Activated naive CD4-positive, alpha-beta T cell treated with anti-CD3 and anti-CD28 coated beads, Interleukin-2, amount 50 U/mL, for 24 hours (primary cell): ENCODE data around the gene YARS1.

Experiments used
- H3K27ac Mint-ChIP-seq: one replicate; pipeline ENCODE4 v1.8.0; 2021; ENCODE audit warnings: mild to moderate bottlenecking, mixed read lengths
- H3K27me3 Mint-ChIP-seq: one replicate; pipeline ENCODE4 v1.8.0; 2021; ENCODE audit warnings: mixed read lengths
- H3K36me3 Mint-ChIP-seq: one replicate; pipeline ENCODE4 v1.8.0; 2021; ENCODE audit warnings: mixed read lengths
- H3K4me1 Mint-ChIP-seq: one replicate; pipeline ENCODE4 v1.8.0; 2021; ENCODE audit warnings: mixed read lengths
- H3K4me3 Mint-ChIP-seq: one replicate; pipeline ENCODE4 v1.8.0; 2021; ENCODE audit warnings: mild to moderate bottlenecking, mixed read lengths
- H3K9me3 Mint-ChIP-seq: one replicate; pipeline ENCODE4 v1.8.0; 2021; ENCODE audit warnings: mixed read lengths

YARS1 gene

GRCh38 chr1:32765570-32766327, 51.4 kb downstream of the YARS1 start:
- no peak overlapping the region for H3K4me3 Mint-ChIP-seq
- H3K27me3 Mint-ChIP-seq: no peaks in the 10 kb centered on the region

DNA sequence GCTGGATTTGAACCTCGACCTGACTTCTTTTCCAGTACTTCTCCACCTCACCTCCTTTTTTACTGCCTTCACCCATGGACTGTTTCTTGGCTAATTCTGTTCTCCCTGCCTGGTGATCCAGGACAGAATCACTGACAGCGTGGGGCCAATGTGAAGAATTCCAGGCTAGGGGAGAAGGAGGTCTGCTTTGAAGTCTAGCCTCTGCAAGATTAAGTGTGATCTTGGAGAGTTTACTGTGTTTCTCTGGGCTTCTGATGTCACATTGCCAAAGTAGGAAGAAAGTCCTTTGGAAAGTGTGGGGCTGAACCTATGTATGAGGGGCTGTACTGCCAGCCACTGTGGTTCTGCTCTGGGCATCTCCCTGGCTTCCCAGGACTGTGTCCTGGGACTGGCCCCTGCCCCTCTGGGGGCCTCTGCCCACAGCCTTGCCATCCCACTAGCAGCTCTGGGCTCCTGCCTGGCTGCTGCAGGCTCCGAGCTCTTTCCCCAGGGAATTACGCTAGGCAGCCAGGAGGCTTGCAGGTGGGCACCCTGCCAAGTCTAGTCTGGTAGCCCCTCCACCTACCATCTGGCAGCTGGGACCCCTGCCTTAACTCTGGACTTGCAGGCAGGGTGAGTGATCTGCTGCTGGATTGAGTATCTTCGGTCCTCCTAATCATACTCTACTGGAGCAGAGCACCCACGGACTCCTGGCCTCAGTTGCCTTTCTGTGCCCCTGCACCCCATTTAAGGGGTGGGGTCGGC, 52.2 kb downstream of the YARS1 start:
- no peaks in the 10 kb centered on the region for H3K36me3 Mint-ChIP-seq
- no peaks in the 10 kb centered on the region for H3K9me3 Mint-ChIP-seq
- peak overlapping the region; percentile 46 for H3K27ac Mint-ChIP-seq
- peaks cover 19% of the 10 kb centered on the region for H3K4me1 Mint-ChIP-seq
- H3K4me3 Mint-ChIP-seq: no peak overlapping the region
- H3K27me3 Mint-ChIP-seq: no peaks in the 10 kb centered on the region

More at GRCh38 chr1:32765570-32766327, 51.4 kb downstream of the YARS1 start:
- Mint-ChIP-seq H3K36me3 (no peaks in the 10 kb centered on the region), H3K27ac (no peak overlapping the region), H3K4me1 (peaks cover 15% of the 10 kb centered on the region), H3K9me3 (no peaks in the 10 kb centered on the region)

DNA sequence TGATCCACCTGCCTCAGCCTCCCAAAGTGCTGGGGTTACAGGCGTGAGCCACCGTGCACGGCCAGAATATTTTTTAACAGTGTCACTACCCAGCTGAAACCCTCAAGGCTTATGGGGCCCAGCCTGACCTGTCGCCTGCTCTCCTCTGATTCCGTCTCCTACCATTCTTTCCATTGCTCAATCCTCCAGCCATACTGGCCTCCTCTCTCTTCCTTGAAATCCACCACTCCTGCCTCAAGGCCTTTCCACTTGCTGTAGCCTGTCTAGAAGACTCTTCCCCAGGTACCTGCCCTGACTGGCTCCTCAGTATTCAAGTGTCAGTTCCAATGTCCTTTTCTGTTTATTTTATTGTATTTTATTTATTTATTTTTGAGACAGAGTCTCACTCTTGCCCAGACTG, 53.9 kb downstream of the YARS1 start:
- no peaks in the 10 kb centered on the region for H3K36me3 Mint-ChIP-seq
- peaks cover 33% of the 10 kb centered on the region for H3K4me1 Mint-ChIP-seq
- no peaks in the 10 kb centered on the region for H3K9me3 Mint-ChIP-seq
- no peaks in the 10 kb centered on the region for H3K27me3 Mint-ChIP-seq
- no peak overlapping the region for H3K4me3 Mint-ChIP-seq
- no peak overlapping the region for H3K27ac Mint-ChIP-seq

- H3K4me1 Mint-ChIP-seq: peaks cover 33% of the 10 kb centered on the region
- no peaks in the 10 kb centered on the region for H3K27me3 Mint-ChIP-seq
- H3K9me3 Mint-ChIP-seq: no peaks in the 10 kb centered on the region
- no peak overlapping the region for H3K27ac Mint-ChIP-seq
- no peak overlapping the region for H3K4me3 Mint-ChIP-seq
- H3K36me3 Mint-ChIP-seq: no peaks in the 10 kb centered on the region
Measured at GRCh38 chr1:32761936-32762335, 55.2 kb downstream of the YARS1 start.

DNA sequence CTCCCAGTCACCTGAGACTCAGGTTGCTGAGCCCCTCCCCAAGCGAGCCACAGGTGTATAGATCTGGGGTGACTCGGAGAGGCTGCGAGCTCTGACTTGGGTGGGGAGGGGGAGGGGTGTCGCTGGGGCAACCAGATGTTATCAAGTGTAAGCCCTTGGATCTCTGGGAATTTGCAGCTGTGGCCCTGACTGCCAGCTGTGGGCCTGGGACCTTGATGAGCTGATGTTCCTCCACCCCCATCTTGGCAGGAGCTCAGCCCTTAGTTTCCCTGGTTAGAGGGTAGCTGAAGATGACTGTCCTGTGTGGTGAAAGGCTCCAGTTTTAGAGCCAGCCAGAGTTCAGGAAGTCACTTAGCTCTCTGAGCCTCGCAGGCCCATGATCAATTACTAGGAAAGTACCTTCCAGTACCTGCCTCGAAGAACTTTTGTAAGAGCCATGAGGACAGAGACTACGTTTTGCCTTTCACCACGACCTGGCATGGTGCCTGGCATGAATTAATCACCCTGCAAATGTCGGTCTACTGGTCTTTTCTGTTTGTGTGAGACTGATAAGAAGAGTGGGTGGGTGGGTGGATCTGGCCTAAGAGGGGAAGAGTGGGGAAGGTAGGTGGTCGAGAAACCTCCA, 55.8 kb downstream of the YARS1 start:
- H3K9me3 Mint-ChIP-seq: no peaks in the 10 kb centered on the region
- peaks cover 33% of the 10 kb centered on the region for H3K4me1 Mint-ChIP-seq
- no peaks in the 10 kb centered on the region for H3K36me3 Mint-ChIP-seq
- peak overlapping the region; percentile 68 for H3K27ac Mint-ChIP-seq
- no peak overlapping the region for H3K4me3 Mint-ChIP-seq
- H3K27me3 Mint-ChIP-seq: no peaks in the 10 kb centered on the region

- Mint-ChIP-seq H3K4me1 (peaks cover 36% of the 10 kb centered on the region), H3K27ac (peak overlapping the region; percentile 78), H3K27me3 (no peaks in the 10 kb centered on the region), H3K36me3 (no peaks in the 10 kb centered on the region), H3K4me3 (no peak overlapping the region), H3K9me3 (no peaks in the 10 kb centered on the region)
Measured at GRCh38 chr1:32759997-32760623, 57.0 kb downstream of the YARS1 start.

DNA sequence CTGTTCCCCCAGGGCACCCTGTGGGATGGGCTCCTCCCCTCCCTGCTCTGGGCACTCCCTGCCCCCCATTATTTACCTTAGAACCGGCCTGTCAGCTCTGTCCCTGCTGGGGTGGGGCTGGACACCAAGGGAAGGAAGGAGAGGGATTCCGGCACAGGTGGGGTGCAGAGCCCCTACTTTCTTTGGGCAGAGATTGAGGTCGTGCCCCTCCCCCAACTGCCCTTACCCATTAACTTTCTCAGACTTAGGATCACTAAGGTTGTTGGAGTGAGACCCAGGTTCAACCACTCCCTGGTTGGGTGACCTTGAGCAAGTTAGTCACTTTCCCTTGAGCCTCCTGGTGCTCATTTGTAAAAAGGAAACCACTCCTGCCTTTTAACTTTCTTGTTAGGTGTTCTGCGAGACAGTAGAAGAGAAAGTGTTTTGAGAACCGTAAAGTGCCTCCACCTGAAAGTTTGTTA, 57.6 kb downstream of the YARS1 start:
- H3K36me3 Mint-ChIP-seq: no peaks in the 10 kb centered on the region
- H3K4me3 Mint-ChIP-seq: no peak overlapping the region
- peaks cover 37% of the 10 kb centered on the region for H3K4me1 Mint-ChIP-seq
- H3K27me3 Mint-ChIP-seq: no peaks in the 10 kb centered on the region
- no peaks in the 10 kb centered on the region for H3K9me3 Mint-ChIP-seq
- peak overlapping the region; percentile 78 for H3K27ac Mint-ChIP-seq

- Mint-ChIP-seq H3K4me3 (no peak overlapping the region), H3K27ac (no peak overlapping the region), H3K9me3 (no peaks in the 10 kb centered on the region), H3K36me3 (no peaks in the 10 kb centered on the region), H3K27me3 (no peaks in the 10 kb centered on the region), H3K4me1 (peaks cover 42% of the 10 kb centered on the region)
Measured at GRCh38 chr1:32758795-32759430, 58.2 kb downstream of the YARS1 start.

DNA sequence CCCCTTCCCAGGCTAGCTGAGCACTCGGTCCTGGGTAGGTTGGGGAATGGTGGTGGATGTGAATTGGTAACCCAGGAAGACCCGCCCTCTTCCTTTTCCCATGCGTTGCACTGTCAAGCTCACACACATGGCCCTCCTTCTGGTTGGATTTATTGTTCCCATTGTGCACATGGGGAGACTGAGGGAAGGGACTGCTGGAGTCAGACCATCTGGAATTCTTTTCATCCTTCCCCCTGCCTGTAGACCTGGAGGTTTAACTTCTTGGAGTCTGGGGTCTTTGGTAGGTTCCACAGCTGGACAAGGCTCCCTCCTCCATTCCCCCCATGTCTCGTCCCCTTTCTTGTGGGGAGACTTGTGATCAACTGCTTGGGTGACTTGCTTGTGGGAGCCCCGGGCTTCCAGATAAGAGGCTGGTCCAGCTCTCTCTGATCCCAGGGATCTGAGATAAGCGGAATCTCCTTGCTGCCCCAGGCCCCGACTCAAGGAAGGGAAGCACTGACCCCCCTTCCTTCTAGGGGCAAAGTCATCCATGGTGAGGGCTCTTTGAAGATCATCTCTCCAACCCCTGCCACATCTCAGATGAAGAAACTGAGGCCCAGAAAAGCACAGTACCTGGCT, 58.9 kb downstream of the YARS1 start:
- Mint-ChIP-seq H3K27ac (no peak overlapping the region), H3K9me3 (no peaks in the 10 kb centered on the region), H3K36me3 (no peaks in the 10 kb centered on the region), H3K27me3 (no peaks in the 10 kb centered on the region), H3K4me1 (peaks cover 43% of the 10 kb centered on the region), H3K4me3 (no peak overlapping the region)

DNA sequence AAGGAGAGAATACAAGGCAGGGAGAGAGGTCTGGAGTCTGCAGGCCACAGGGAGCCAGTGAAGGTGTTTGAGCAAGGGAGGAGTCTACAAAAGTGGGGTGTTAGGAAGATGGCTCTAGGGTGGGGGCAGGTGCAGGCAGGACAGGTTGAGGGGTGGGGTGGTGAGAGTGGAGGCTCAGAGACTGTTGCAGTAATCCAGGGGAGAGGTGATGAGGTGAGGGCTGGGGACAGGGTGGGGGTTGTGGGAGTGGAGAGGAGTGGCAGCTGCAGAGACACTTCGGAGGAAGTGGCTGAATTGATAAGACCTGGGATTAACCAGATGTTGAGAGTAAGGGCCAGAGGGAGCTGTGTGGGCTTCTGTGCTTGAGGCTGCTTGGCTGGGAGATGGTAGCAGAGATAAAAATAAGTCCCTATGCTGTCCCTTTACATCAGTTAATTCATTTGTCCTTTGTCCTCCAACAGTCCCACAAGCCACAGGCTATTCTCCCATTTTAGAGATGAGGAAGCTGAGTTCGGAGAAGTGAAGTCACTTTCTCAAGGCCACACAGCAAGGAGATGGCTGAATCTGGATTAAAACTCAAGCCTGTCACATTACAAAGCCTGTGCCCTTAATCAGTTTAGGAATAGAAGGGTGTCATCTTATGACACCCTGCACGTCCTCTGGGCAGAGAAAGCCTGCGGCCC, 59.8 kb downstream of the YARS1 start:
- no peaks in the 10 kb centered on the region for H3K36me3 Mint-ChIP-seq
- H3K4me3 Mint-ChIP-seq: no peak overlapping the region
- peaks cover 42% of the 10 kb centered on the region for H3K4me1 Mint-ChIP-seq
- H3K27ac Mint-ChIP-seq: peak overlapping the region; percentile 46
- no peaks in the 10 kb centered on the region for H3K9me3 Mint-ChIP-seq
- no peaks in the 10 kb centered on the region for H3K27me3 Mint-ChIP-seq

DNA sequence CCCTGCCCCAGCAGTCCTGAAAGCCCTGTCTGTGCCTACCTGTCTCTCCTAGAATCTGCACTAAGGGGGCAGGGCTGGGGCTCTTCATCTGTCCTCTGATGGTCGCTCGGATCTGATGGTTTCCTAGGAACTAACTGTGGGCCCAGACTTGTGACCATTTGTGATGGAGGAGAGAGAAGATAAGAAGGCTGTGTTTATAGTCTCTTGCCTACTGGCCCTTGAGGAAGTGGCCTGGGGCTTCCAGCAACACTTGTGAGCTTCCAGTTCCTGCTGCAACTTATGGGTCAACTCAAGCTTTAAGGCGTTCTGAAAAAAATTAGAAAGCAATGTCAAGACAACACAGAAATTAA, 61.4 kb downstream of the YARS1 start:
- Mint-ChIP-seq H3K4me3 (no peak overlapping the region), H3K9me3 (no peaks in the 10 kb centered on the region), H3K27me3 (no peaks in the 10 kb centered on the region), H3K4me1 (peaks cover 36% of the 10 kb centered on the region), H3K27ac (no peak overlapping the region), H3K36me3 (no peaks in the 10 kb centered on the region)

- Mint-ChIP-seq H3K36me3 (no peaks in the 10 kb centered on the region), H3K9me3 (no peaks in the 10 kb centered on the region), H3K27ac (no peak overlapping the region), H3K4me1 (peaks cover 35% of the 10 kb centered on the region), H3K4me3 (no peak overlapping the region), H3K27me3 (no peaks in the 10 kb centered on the region)
Measured at GRCh38 chr1:32755098-32755809, 61.9 kb downstream of the YARS1 start.

DNA sequence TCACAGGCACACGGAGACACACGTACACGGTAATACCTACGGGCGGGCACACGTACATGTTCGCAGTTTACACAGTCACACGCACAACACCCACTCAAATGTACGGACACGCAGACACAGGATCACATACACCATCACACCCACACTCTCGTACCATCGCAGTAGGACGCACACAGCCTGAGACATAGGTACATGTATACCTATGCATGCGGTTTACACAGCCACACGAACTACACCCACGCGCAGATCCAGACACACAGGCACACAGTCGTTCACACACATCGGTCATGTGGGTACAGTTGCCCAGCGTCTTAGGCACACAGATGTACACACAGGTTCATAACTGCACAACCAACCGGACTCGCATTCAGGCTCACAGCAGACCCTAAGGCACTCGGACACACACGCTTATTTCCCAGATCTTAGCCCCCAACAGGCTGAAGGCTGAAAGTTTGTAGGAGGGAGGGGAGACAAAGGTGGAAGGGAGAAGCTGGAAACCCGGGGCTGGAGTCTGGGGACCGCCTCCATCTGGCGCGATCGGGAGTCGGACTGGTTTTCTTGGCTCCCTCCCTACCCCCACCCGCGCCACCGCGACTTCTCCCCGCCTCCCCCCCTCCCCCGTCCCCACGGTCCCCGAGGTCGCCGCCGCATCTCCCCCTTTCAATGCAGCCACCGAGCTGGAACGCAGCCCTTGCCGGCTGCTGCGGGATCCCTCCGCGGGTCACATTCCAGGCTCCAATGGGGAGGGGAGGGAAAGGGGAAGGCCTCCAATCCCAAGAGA, 62.7 kb downstream of the YARS1 start:
- peaks cover 27% of the 10 kb centered on the region for H3K4me1 Mint-ChIP-seq
- H3K27ac Mint-ChIP-seq: peak overlapping the region; percentile 10
- peak overlapping the region; percentile 79 for H3K4me3 Mint-ChIP-seq
- no peaks in the 10 kb centered on the region for H3K9me3 Mint-ChIP-seq
- H3K27me3 Mint-ChIP-seq: no peaks in the 10 kb centered on the region
- no peaks in the 10 kb centered on the region for H3K36me3 Mint-ChIP-seq
